C4-2B (cell line): Measurements from ENCODE around the gene FHAD1.

Source experiments
- H3K27ac ChIP-seq: fragments of 450-650 bp; 2 replicates; pipeline ENCODE4 v1.5.1; 2017
- CTCF ChIP-seq: fragments of 450-650 bp; conservative IDR thresholded peaks from 2 replicates; pipeline ENCODE4 v1.5.1; 2017; ENCODE audit warnings: mild to moderate bottlenecking
- ZFX ChIP-seq: fragments of 450-650 bp; IDR thresholded peaks from 2 replicates; pipeline ENCODE4 v1.6.1; 2017

Gene FHAD1

GRCh38 chr1:15219280-15220023 is 27.6 kb upstream of the FHAD1 start:
- no peak overlapping the region for H3K27ac ChIP-seq
- TF ChIP-seq ZFX (no peak), CTCF (no peak)

DNA sequence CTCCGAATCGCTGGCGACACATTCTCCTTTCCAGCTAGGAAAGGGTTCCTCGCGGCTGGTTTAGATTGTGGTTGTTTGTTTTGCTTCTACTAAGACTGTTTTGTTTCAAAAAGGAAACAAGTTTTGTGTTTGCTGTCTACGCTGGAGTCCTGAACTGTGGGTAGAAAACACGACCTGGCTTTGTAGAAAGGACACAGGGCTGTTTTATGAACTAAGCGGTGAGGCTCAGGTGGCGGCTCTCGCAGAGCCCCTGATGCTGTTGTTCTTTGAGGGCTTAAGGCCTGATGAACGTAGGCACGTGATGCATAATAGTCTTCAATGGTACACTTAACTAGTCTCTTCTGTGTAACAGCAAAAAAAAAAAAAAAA is 27.0 kb upstream of the FHAD1 start:
- no peak overlapping the region for H3K27ac ChIP-seq
- TF ChIP-seq CTCF: no peak
- no peak for TF ChIP-seq ZFX

DNA sequence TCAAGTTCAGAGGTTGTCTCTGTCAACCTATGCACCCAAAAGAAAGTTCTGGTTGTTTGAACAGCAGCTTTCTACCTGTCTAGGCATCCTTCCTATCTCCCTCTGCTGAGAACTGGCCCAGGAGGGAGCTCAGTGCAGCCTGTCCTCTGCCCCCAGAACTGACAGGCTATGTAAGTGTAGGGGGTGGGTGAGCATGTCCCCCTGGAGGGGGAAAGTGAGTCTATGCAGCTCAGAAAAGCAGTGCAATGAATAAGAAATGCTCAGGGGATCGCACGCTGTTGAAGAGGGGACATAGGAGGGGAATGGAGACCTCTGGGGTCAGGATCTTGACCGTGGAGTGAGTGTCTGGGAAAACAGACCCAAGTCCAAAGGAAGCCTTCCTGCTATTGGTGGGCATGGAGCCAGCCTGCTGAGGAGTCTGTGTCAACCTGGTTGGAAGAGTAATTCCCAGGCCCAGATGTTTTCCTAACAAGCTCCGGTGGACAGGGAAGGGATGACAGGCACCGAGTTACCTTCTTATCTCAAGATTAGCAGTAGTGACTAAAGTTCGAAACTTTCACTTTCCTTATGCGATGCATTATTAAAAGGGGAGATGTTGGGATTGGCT is 26.1 kb upstream of the FHAD1 start:
- TF ChIP-seq ZFX (no peak), CTCF (no peak)
- H3K27ac ChIP-seq: no peak overlapping the region

DNA sequence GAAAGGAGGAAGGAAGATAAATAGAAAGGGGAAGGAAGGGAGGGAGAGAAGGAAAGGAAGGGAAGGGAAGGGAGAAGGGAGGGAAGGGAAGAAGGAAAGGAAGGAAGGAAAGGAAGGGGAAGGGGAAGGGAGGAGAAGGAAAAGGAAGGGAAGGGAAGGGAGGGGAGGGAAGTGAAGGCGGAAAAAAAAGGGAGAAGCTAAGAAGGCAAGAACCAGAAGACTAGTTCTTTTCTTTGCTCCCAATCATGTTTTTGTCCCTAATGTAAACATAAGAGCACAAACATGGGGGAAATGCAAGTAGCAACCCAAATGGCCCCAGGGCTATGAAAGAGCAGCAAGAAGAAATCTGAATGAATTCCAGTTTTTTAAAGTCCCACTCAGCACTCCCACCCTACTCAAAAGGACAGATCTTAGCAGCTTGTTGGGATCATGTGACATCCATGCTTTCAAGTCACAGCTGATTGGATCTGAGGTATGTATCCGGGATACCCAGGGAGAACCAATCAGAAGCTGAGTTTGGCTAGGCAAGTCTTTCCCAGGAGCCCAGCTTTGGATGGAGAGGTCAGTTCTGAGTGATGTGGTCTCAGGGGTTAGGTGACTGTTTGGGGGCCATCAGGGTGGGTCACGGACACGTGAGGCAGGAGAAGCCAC is 24.2 kb upstream of the FHAD1 start:
- no peak for TF ChIP-seq ZFX
- TF ChIP-seq CTCF: no peak

GRCh38 chr1:15224259-15224869 is 22.7 kb upstream of the FHAD1 start:
- no peak for TF ChIP-seq CTCF
- TF ChIP-seq ZFX: no peak

More for the DNA sequence above, 24.2 kb upstream of the FHAD1 start:
- H3K27ac ChIP-seq: no peak overlapping the region

GRCh38 chr1:15224974-15225373 is 22.0 kb upstream of the FHAD1 start:
- TF ChIP-seq ZFX: no peak
- H3K27ac ChIP-seq: no peak overlapping the region

More at GRCh38 chr1:15224259-15224869, 22.7 kb upstream of the FHAD1 start:
- no peak overlapping the region for H3K27ac ChIP-seq

GRCh38 chr1:15225461-15225860 is 21.6 kb upstream of the FHAD1 start:
- no peak for TF ChIP-seq ZFX
- TF ChIP-seq CTCF: no peak
- H3K27ac ChIP-seq: no peak overlapping the region
